Hepatocyte (in vitro differentiated cells): ENCODE results near the gene QPRT. TPM values are rescaled to one million over a fixed set of nuclear protein-coding genes. Genes with fewer than 3 reads are reported as not detected.
"Not testable (repeated sequence)": the region's sequence is repeated elsewhere in the genome, so short reads cannot be mapped to it uniquely, and the experiment has no call there.

Experiments used
- DNase-seq: peaks from one replicate; pipeline ENCODE4 v3.0.0-alpha.2; 2016; ENCODE audit warnings: low spot score
- H2AFZ ChIP-seq: fragments of 200-600 bp; sonication (generic); 2 replicates; pipeline ENCODE4 v1.6.0; 2016; ENCODE audit warnings: antibody characterized with exemption, mild to moderate bottlenecking
- H3K27ac ChIP-seq: fragments of 200-600 bp; sonication (generic); 2 replicates; pipeline ENCODE4 v1.5.1; 2016; ENCODE audit warnings: mild to moderate bottlenecking
- H3K27me3 ChIP-seq: fragments of 200-600 bp; sonication (generic); 2 replicates; pipeline ENCODE4 v1.6.1; 2016
- H3K36me3 ChIP-seq: fragments of 200-600 bp; sonication (generic); replicated peaks from 2 replicates; pipeline ENCODE4 v1.5.1; 2016; ENCODE audit warnings: low read depth; ENCODE audit not compliant: insufficient read depth
- H3K4me1 ChIP-seq: fragments of 200-600 bp; sonication (generic); 2 replicates; pipeline ENCODE4 v1.5.1; 2016; ENCODE audit warnings: mild to moderate bottlenecking, moderate library complexity; ENCODE audit not compliant: insufficient read depth
- H3K4me2 ChIP-seq: fragments of 200-600 bp; sonication (generic); 2 replicates; pipeline ENCODE4 v1.6.0; 2016
- H3K4me3 ChIP-seq: fragments of 200-600 bp; sonication (generic); 2 replicates; pipeline ENCODE4 v1.5.1; 2016; ENCODE audit warnings: mild to moderate bottlenecking
- H3K79me2 ChIP-seq: fragments of 200-600 bp; sonication (generic); 2 replicates; pipeline ENCODE4 v1.6.0; 2017; ENCODE audit warnings: mild to moderate bottlenecking
- H3K9me2 ChIP-seq: fragments of 200-600 bp; sonication (generic); replicated peaks from 2 replicates; pipeline ENCODE4 v1.6.0; 2017; ENCODE audit warnings: mild to moderate bottlenecking; ENCODE audit not compliant: insufficient read depth
- H3K9me3 ChIP-seq: fragments of 200-600 bp; sonication (generic); 2 replicates; pipeline ENCODE4 v1.5.1; 2016; ENCODE audit warnings: low read depth, mild to moderate bottlenecking
- H4K20me1 ChIP-seq: fragments of 200-600 bp; sonication (generic); 2 replicates; pipeline ENCODE4 v1.6.0; 2016; ENCODE audit warnings: mild to moderate bottlenecking; ENCODE audit not compliant: insufficient read depth, poor library complexity, severe bottlenecking
- EZH2 ChIP-seq: fragments of 200-600 bp; sonication (generic); IDR thresholded peaks from 2 replicates; pipeline ENCODE4 v1.6.1; 2016; ENCODE audit warnings: antibody characterized with exemption, mild to moderate bottlenecking, borderline replicate concordance
- EZH2phosphoT487 ChIP-seq: fragments of 200-600 bp; sonication (generic); IDR thresholded peaks from one replicate; pipeline ENCODE4 v1.6.1; 2018; ENCODE audit warnings: antibody characterized with exemption, mild to moderate bottlenecking, low read depth, moderate library complexity; ENCODE audit not compliant: unreplicated experiment, severe bottlenecking
- whole genome bisulfite sequencing: methylation state at CpG from one replicate; pipeline ENCODE4 v1.1.6; 2016; ENCODE audit warnings: low lambda C conversion rate; ENCODE audit errors: missing lambda C conversion rate; 5-methylcytosine and 5-hydroxymethylcytosine counted together
- polyA plus RNA-seq: library from polyadenylated mRNA; unstranded; fragments of >200 nt; fragmentation: Nextera tagmentation; extraction: Ambion mirVana; gene quantifications from 2 replicates; pipeline ENCODE4 v1.2.1, GENCODE V29; 2016
- total RNA-seq: library from RNA; depleted of rRNA; stranded (reverse); fragments of >200 nt; gene quantifications from 2 replicates; pipeline ENCODE4 v1.2.3, GENCODE V29; 2014
- TF ChIP-seq, protein P1 (sequence below): fragments of 200-600 bp; sonication (generic); IDR thresholded peaks from 2 replicates; pipeline ENCODE4 v1.5.1; 2016; ENCODE audit warnings: antibody characterized with exemption, mild to moderate bottlenecking; ENCODE audit not compliant: poor library complexity

The QPRT gene
- total and polyA plus RNA-seq, 2 experiments from 2014 or later: 217 to 340 TPM

DNA sequence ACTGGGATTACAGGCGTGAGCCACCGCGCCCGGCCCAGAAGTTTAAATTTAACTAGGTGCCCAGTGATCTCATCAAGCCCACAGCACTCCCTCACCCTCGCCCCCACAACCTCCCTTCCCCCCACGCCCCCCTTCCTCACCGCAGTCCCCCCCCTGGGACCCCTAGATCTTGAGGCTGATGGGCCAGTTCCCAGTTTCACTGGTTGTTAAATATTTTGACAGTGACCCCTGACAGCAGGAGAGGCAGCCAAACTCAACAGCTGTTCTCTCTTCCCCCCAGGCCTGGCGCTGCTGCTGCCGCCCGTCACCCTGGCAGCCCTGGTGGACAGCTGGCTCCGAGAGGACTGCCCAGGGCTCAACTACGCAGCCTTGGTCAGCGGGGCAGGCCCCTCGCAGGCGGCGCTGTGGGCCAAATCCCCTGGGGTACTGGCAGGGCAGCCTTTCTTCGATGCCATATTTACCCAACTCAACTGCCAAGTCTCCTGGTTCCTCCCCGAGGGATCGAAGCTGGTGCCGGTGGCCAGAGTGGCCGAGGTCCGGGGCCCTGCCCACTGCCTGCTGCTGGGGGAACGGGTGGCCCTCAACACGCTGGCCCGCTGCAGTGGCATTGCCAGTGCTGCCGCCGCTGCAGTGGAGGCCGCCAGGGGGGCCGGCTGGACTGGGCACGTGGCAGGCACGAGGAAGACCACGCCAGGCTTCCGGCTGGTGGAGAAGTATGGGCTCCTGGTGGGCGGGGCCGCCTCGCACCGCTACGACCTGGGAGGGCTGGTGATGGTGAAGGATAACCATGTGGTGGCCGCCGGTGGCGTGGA is 15.6 kb downstream of the QPRT start:
- Histone ChIP-seq H3K9me3 (no peaks in the 10 kb centered on the region), H3K36me3 (no peaks in the 10 kb centered on the region), H3K9me2 (no peaks in the 10 kb centered on the region), H3K4me3 (no peak overlapping the region), H2AFZ (no peak overlapping the region), H3K4me2 (no peak overlapping the region), H3K4me1 (no peaks in the 10 kb centered on the region), H3K27me3 (no peaks in the 10 kb centered on the region), H4K20me1 (peaks cover 46% of the 10 kb centered on the region), H3K79me2 (peaks cover 47% of the 10 kb centered on the region), H3K27ac (no peak overlapping the region)
- 93% methylated on average over 23 of the region's 41 CpGs for WGBS
- TF ChIP-seq EZH2 (no peak), EZH2phosphoT487 (no peak)
- TF ChIP-seq, protein P1, sequence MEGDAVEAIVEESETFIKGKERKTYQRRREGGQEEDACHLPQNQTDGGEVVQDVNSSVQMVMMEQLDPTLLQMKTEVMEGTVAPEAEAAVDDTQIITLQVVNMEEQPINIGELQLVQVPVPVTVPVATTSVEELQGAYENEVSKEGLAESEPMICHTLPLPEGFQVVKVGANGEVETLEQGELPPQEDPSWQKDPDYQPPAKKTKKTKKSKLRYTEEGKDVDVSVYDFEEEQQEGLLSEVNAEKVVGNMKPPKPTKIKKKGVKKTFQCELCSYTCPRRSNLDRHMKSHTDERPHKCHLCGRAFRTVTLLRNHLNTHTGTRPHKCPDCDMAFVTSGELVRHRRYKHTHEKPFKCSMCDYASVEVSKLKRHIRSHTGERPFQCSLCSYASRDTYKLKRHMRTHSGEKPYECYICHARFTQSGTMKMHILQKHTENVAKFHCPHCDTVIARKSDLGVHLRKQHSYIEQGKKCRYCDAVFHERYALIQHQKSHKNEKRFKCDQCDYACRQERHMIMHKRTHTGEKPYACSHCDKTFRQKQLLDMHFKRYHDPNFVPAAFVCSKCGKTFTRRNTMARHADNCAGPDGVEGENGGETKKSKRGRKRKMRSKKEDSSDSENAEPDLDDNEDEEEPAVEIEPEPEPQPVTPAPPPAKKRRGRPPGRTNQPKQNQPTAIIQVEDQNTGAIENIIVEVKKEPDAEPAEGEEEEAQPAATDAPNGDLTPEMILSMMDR: no peak
- DNase-seq: no peak

DNA sequence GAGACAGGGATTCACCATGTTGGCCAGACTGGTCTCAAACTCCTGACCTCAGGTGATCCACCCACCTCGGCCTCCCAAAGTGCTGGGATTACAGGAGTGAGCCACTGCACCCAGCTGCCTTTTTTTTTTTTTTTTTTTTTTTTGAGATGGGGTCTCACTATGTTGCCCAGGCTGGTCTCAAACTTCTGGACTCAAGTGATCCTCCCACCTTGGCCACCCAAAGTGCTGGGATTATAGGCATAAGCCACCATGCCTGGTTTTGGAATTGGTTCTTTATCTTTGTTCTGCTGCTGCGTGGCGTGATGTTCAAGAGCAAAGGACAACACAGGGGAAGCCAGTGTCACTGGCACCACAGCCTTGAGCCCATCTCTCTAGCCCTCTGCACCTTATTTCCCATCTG is 16.7 kb downstream of the QPRT start:
- peaks cover 35% of the 10 kb centered on the region for H4K20me1 ChIP-seq
- 97% methylated on average over 3 of the region's 3 CpGs for WGBS
- not testable (repeated sequence) for H3K4me1 ChIP-seq

DNA sequence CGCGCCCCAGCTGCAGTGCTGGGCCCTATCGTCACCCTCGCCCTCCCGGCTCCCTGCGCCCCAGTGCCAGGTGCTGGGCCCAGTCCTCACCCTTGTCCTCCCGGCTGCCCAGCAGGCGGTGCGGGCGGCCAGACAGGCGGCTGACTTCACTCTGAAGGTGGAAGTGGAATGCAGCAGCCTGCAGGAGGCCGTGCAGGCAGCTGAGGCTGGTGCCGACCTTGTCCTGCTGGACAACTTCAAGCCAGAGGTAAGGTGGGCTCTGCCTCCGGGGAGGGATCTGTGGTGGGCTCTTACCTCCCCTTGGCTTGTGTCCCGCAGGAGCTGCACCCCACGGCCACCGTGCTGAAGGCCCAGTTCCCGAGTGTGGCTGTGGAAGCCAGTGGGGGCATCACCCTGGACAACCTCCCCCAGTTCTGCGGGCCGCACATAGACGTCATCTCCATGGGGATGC is 17.9 kb downstream of the QPRT start:
- H3K27me3 ChIP-seq: no peaks in the 10 kb centered on the region
- no peak for TF ChIP-seq EZH2
- no peak for TF ChIP-seq EZH2phosphoT487
- TF ChIP-seq, protein P1: no peak
- no peak overlapping the region for H3K27ac ChIP-seq
- DNase-seq: no peak
- no peaks in the 10 kb centered on the region for H3K9me3 ChIP-seq
- no peak overlapping the region for H3K4me3 ChIP-seq
- peaks cover 24% of the 10 kb centered on the region for H3K79me2 ChIP-seq
- H3K9me2 ChIP-seq: no peaks in the 10 kb centered on the region
- H4K20me1 ChIP-seq: peaks cover 25% of the 10 kb centered on the region
- no peak overlapping the region for H3K4me2 ChIP-seq
- WGBS: 95% methylated on average over 21 of the region's 21 CpGs
- H2AFZ ChIP-seq: no peak overlapping the region
- no peaks in the 10 kb centered on the region for H3K36me3 ChIP-seq
- no peaks in the 10 kb centered on the region for H3K4me1 ChIP-seq

More for the DNA sequence above, 16.7 kb downstream of the QPRT start:
- H3K79me2 ChIP-seq: peaks cover 36% of the 10 kb centered on the region
- not testable (repeated sequence) for H3K9me2 ChIP-seq, H3K4me3 ChIP-seq, H3K36me3 ChIP-seq, H3K9me3 ChIP-seq, H2AFZ ChIP-seq, H3K4me2 ChIP-seq, DNase-seq, H3K27ac ChIP-seq, H3K27me3 ChIP-seq

DNA sequence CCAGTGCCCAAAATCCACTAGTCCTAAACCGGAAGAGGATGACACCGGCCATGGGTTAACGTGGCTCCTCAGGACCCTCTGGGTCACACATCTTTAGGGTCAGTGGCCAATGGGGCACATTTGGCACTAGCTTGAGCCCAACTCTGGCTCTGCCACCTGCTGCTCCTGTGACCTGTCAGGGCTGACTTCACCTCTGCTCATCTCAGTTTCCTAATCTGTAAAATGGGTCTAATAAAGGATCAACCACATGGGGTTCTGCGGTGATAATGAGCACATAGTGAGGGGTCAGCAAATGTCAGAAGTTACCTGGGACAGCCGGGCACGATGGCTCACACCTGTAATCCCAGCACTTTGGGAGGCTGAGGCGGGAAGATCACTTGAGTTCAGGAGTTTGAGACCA is 18.4 kb downstream of the QPRT start:
- Histone ChIP-seq H3K27me3 (no peaks in the 10 kb centered on the region), H3K27ac (no peak overlapping the region), H3K36me3 (no peaks in the 10 kb centered on the region), H3K9me2 (no peaks in the 10 kb centered on the region), H3K4me1 (no peaks in the 10 kb centered on the region), H3K4me3 (no peak overlapping the region), H2AFZ (no peak overlapping the region), H4K20me1 (peaks cover 20% of the 10 kb centered on the region), H3K9me3 (no peaks in the 10 kb centered on the region), H3K79me2 (peaks cover 19% of the 10 kb centered on the region), H3K4me2 (no peak overlapping the region)
- 96% methylated on average over 7 of the region's 7 CpGs for WGBS
- DNase-seq: no peak
- TF ChIP-seq, protein P1: no peak
- no peak for TF ChIP-seq EZH2
- no peak for TF ChIP-seq EZH2phosphoT487
